Suppressor macrophage treated with lipopolysaccharide for 1 hour (primary cell): ENCODE data around the gene HSF5.
"Not testable (repeated sequence)": the region's sequence is repeated elsewhere in the genome, so short reads cannot be mapped to it uniquely, and the experiment has no call there.

Experiments
- DNase-seq, 3 donors: peaks; one replicate each; pipeline ENCODE4 v3.0.0-alpha.2; 2020 to 2022

HSF5 gene

DNA sequence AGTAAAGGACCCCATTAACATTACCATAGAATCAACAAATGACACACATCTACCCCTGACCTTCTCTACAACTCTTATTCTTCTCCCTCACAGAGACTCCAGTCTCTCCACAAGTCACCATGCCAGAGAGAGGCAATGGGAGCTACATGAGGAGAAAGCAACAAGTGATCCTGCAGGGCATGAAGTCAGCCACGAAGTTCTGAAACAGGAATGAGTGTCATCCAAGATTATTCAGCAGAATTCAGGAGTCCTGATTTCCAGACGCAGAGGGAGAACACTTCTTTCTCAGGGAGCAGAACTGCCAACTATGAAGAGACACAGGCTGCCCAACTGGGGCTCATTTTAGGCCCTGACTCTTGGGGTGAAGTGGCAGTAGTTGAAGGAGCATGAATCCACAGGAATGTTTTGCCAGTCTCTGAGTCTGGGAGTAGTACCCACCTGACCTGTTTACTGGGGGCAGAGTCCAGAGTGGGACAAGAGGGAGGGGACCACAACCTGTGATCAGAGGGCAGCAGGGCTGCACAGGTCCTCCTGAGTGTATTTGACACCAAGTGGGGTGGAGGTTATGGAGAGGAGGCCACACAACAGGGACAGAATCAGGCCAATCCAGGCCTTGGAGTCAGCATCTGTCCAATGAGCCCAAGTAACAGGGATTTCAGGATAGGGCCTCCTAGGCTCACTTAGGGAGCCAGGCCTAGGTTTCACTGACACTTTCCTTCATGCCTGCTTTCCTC is 28.6 kb upstream of the HSF5 start:
- DNase-seq, result no peak

DNA sequence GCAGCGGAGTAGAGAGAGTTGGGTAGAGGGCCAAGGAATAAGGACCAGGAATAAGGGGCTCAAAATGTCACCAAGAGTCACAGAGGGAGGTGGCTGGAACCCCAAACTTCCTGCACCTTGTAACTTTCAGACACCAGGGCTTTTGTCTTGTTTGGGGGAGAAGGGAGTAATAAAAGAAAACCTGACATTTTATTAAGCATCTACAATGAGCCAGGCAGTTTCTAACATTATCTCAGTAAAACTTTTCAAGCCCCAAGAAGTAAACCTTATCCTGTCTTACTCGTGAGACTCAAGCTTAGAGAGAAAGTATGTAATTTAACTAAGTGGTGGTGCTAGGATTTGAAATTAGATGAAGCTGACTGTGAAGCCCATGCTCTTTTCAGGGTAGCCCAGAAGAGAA is 27.1 kb upstream of the HSF5 start:
- no peak for DNase-seq

DNA sequence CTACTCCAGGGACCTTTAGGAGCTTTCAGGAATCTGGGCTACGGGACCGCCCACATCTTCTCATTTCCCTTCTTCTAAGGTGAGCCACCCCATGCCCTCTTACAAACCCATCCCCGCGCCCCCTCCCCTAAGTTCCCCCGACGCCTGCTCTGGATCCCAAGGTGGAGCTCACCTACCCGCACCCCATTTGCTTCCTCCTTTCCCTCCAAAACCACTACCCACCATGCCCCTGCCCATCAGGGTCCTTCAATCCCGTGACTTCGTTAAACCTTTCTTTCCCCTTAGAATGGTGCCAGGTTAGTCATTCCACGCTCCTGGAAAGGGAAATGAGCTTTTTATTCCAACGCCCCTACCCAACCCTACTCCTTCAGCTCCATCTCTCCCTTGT is 26.6 kb upstream of the HSF5 start:
- DNase-seq, result no peak

DNA sequence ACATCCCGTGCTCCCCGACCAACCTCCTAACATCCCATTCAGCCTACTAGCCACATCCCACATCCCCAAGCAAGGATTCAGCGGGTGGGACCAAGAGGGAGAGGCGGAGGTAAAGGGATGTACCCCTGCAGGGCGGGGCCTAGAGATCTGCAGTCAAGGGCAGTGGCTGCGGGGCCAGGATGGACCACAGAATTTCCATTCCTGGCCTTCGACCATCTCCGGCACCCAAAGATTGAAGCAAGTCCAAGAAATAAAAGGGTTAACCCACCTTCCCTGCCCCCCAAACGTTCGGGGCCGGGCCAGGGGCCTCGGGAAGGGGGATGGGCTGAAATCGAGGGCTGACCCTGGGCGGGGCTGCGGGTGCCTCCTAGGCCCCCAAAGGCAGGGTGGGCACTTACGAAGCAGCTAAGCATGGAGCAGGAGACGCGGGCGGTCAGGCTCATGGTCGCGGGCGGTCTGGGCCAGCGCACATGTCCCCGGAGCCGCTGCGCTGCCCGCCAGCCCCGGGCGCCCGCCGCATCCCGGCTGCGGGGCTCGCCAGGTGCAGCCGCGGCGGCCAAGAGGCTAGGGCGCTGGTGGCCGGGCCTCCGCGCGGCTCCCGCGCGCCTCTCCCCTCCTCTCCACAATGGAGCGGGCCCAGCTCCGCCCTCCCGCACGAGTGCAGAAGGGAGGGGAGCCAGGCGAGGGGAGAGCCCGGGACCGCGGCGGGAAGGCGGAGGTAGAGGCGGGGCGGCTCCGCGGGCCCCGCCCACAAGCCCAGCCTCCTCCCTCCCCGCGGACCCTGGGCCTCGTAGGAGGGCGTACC is 26.0 kb upstream of the HSF5 start, which contains the start of gene MTMR4:
Gene MTMR4, minus strand, starts transcription at position 674 of the 805 bp plus-strand sequence. Its CDS starts 231 bp downstream, at position 443.
- DNase-seq, result peak; percentile 74 to 89 (median 78)

DNA sequence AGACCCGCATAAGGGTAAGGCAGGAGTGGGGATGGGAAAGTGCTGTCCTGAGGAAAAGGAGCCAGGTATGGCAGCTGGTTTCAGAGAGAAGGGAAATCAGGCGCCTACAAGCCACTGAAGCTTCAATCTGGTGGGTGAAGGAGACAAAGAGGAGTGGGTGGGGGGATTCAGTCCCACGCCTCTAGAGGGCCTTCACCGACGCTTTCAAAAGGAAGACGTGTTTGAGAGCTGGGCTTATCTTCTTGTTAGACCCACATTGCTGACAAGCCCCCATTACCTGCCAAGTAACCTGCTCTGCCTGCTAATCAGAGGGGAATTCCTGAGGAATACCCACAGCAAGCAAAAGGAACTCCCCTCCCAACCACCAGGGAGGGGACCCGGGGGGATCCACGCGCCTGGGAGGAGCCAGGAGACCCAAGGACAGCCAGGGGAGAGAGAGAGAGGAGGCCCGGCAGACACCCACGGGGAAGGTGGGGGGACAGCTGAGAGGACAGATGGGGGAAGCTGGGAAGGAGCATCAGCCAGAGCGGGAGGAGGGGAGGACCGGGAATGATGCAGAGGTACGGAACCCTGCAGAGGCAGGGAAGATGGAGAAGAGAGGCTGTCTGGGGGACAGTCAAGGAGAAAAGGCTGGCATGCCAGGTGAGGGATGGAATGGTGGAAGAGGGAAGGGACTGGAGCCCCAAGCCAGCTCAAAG is 25.2 kb upstream of the HSF5 start:
- peak; percentile 45 to 69 (median 60) for DNase-seq

DNA sequence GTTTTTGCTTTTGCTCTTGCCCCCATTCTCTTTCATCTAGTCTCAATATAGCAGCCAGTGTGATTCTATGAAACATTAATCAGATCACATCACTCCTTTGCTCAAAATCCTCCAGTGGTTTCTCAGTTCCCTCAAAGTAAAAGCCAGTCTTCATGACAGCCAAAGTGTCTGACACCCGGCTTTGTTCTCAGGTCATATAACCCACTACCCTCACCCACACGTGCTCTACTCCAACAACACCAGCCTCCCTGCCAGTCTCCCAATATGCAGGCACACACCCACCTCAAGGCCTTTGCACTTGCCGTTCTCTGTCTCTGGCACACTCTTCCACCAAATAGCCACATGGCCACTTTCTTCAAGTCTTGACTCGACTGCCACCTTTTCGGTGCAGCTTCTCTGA is 21.9 kb upstream of the HSF5 start:
- no peak for DNase-seq

DNA sequence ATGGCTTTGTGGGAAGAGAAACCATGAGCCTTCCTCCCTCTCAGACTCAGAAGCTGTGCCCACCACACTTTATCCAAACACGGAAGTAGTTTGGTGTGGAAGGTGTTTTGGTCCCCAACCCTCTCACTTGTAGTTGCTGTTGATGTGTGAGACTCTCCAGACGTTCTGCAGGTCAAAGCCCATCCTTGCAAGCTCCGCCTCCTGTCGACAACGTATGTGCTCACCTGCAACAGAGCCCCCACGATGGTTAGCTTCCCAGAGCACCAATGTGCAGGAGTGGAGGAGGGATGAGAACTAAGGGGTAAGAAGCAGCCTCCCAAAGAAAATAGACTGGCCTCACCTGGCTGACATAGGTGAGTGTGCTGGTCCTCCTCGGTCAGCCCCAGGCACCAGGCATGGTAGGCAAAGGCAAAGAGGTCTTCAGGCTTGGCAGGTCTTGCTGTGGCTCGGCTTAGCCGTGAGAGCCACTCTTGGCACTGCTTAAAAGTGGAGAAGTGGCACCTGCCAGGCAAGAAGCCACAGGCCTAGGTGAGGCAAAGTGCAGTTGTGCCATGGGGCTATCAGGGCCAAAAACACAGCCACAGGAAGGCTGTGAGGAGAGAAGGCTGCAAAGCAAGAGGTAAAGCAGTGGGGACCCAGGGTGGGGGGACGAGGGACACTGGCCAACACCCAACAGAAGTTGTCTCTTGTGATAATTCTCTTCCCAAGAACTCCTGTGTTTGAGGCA is 20.3 kb upstream of the HSF5 start:
- no peak for DNase-seq

DNA sequence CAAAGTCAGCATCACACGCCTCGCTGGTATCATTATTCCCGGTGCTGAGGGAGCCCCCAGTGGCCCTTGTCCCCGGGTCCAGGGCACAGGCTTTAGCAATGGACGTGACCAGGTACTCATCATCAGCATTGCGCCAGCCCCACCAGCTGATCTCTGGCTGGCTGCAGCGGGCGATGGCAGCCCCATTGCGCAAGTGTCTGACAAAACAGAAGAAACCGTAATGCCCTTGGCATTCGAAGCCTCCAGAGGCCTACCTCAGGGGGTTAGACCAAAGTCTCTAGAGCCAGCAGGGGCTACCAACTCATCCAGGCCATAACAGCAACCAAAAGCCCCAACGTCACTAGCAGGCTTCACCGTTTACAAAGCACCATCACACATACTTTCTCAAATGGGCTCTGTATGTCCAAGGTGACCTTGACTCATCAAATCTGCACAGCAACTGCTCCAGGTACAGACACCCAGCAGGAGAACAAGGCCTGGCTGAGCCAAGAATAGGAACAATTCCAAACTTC is 19.0 kb upstream of the HSF5 start:
- peak; percentile 50 to 58 (median 50) for DNase-seq

DNA sequence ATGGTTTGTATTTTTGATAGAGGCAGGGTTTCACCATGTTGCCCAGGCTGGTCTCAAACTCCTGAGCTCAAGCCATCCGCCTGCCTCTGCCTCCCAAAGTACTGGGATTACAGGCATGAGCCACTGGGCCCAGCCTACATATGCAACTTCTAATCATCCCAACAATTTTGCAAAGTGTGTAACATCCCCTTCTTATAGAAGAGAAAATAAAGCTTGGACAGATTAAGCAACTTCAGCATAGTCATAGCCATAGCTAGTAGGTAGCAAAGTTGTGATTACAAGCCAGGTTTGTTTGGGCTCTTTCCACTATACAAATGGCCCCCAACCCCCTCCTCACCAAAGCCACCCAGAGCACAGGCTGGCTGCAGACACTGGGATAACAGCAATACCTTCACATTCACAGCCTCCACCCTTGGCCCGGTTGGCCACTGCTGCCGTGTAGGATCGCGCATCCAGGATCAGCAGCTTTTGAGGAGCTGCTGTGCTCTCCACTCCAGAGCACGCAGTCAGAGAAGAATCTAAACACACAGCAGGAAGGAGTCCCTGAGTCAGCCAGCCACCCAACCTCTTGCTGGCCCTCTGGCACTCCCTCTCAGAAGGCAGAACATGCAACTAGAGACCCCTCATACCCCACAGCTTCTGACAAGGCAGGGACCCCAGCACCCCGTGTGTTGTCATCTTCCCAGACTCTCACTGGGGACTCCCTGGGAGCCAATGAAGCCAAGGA is 18.3 kb upstream of the HSF5 start:
- no peak for DNase-seq

DNA sequence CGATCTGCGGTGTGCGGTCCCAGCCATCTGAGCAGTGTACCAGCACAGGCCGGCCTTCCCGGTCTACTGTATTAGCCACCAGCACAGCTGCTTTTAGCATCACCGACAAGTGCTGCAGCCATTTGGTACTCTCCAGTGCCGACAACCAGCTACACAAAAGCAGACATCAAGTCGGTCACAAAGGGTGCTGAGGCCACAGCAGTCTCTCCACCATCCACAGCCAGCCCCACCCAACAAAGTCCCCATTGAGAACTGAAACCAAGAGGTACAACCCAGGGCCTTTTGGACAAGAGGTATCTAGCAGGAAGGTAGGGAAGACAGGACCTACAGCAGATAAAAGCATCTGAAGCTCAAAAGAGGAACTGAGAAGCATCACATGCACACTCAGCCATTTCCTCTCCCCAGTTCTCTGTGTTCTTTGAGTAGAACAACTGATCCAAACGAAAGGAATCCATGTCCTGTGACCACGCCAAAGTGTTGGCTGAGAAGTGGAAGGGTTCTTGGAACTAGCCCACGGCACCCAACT is 16.7 kb upstream of the HSF5 start:
- peak; percentile 40 to 60 (median 41) for DNase-seq

DNA sequence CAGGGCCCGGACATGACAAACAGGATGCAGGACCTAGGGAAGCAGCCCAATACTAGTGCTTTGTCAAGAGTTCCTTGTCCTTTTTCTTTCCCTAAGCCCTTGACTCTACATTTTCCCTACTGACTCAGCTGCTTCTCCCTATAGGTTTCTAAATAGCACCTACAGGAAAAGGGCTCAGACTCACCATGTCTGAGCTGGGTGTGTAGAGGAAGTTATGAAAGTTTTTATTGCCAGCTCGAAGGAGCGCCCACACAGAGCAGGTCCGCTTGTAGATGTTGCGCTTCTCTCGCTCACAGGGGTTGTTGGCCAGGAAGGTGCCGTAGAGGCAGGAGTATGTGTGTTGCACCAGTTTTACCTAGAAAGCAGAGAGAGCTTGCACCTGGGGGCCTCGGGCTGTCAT is 15.7 kb upstream of the HSF5 start:
- peak; percentile 41 to 57 (median 49) for DNase-seq

DNA sequence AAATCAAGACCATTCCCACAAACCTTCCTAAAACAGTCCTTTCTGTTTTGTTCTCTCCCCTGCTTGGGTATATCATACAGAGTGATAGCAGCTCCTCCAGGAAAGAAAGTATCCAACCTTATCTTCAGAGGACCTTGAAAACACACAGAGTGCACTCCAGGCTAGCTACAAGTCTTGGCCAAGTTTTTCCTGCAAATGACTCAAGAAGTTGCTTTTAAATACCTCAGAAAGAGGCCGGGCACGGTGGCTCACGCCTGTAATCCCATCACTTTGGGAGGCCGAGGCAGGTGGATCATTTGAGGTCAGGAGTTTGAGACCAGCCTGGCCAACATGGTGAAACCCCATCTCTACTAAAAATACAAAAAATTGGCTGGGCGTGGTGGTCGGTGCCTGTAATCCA is 14.9 kb upstream of the HSF5 start:
- not testable (repeated sequence) for DNase-seq

DNA sequence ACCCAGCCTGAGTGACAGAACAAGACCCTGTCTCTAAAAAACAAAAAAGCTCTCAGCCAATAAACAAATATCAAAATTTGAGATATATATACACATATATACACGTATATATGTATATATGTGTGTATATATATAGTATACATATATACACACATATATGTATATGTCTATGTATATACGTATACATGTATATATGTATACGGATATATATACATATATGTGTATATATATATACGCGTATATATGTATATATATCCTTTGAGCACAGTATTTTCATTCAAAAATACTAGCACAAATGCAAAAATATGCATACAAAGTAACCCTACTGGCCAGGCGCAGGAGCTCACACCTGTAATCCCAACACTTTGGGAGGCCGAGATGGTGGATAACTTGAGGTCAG is 13.2 kb upstream of the HSF5 start:
- DNase-seq, result no peak

DNA sequence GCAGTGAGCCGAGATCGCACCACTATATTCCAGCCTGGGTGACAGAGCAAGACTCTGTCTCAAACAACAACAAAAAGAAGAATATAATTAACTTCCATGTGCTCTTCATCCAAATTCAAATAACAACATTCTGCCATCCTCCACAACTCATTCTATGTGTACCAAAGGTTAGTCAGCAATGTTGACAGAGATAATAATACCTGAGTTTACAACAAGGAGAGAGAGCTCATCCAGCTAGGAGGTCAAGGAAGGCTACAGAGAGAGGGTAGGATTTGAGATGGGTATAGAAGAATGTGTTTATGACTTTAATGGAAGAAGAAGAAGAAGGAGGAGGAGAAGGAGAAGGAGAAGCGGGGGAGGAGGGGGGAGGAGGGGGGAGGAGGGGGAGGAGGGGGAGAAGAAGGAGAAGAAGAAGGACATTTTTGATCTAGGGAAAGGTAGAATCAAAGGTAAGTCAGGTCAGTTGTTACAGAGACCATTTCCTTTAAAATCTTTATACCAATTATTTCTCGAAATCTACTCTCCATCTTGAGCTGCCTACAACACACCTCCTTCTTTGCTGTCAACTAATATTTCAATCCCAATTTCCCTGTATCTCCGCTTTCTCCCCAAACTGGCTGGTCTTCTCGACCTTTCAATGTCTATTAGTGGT is 10.1 kb upstream of the HSF5 start:
- DNase-seq, result no peak

DNA sequence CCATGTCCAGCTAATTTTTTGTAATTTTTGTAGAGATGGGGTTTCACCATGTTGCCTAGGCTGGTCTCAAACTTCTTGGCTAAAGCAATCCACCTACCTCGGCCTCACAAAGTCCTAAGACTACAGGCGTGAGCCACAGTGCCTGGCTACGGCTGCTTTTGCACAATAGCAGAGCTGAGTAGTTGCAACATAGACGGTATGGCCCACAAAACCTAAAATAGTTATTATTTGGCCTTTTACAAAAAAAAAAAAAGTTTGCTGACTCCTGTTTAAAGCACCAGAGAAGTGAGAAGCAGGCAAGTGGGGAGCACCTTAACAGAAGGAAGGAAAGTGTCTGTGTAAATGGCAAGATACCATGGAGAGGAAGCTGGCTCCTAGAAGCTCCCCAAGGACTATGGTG is 5.3 kb upstream of the HSF5 start:
- no peak for DNase-seq

DNA sequence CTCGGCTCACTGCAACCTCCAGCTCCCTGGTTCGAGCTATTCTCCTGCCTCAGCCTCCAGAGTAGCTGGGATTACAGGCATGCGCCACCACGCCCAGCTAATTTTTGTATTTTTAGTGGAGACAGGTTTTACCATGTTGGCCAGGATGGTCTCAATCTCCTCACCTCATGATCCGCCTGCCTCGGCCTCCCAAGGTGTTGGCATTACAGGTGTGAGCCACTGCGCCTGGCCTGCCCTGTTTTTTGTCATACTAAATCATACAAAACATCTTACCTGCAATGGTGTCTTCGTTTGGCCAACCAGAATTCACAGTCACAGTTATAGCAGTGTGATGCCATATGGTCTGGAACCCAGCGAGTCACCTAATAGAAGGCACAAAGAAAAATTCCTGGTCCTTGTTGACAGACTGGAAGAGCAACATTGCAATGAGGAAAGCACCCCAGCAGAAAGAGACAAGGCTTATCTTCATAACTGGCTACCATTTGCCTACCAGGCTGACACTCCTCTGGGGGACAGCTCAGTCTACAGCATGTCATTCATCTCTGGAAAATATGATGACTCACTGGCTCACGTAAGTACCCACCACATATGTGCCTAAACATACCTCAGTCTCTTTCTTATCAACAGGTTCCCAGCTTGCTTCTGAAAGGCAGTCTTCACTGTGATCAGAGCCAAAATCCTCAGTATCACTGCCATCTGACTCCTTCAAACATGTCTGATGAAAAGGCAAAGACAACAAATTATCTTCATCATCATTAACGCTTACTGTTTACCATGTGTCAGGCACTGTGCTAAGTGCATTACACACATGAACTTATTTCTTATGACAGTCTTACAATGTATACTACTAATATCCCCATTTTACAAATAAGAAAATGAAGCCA is 4.3 kb upstream of the HSF5 start:
- DNase-seq, result no peak

DNA sequence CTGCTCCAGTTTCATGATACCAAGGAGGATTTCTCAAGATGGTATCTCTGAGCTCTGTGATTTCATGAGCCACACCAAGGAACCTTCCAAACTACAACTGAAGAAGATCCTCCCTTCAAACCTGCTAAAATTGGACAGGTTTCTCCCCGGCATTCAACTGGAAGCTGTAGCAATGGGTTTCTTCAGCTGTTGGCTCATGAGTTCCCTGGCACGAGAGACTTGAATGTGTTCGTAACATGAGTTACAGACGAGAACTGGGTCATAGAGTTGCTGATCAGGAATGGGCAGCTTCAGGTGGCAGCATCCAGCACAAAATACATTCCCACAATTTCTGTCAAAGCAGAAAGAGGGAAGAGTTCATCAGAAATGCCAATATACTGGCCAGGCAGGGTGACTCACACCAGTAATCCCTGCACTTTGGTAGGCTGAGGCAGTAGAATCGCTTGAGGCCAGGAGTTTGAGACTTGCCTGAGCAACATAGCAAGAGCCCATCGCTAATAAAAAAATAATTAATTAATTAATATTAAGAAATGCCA is 3.4 kb upstream of the HSF5 start:
- no peak for DNase-seq

DNA sequence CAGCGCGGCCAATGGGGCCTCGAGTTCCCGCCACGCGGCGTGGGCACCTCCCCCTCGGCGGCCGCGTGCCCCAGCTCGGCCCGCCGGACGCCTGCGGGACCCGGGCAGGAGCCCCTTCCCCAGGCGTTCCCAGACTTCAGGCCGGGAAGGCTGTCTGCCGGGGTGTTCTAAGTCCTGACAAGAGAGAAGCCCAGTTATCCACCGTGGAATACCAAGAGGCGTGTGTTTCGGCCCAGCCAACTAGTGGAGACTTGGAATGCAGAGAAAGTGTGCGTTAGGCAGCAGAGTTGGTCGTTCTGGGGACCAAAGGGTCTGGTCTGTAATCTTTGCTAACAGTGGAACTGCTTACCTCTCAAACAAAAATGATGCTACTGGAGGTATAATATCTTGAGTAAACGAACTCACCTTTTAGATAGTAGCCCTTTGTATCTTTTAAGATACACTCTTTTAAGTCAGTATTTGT is 251 bp upstream of the HSF5 start:
- DNase-seq, result no peak

DNA sequence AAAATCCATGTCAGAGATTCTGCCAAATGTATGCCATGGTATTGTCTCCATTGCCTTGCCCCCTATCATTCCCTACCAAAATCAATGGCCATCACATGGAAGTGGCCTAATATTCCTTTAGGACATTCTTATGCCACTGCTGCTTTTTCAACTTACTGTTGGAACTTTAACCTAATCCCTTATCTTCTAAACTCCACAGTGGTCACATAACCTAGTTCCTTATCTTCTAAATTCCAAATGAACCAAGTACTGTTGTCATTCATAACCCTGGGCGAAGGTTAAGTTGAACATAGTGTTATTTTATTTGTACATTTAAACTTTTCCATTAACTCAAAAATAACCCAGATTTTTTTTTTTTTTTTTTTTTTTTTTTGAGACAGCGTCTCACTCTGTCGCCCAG is 3.6 kb downstream of the HSF5 start:
- no peak for DNase-seq

DNA sequence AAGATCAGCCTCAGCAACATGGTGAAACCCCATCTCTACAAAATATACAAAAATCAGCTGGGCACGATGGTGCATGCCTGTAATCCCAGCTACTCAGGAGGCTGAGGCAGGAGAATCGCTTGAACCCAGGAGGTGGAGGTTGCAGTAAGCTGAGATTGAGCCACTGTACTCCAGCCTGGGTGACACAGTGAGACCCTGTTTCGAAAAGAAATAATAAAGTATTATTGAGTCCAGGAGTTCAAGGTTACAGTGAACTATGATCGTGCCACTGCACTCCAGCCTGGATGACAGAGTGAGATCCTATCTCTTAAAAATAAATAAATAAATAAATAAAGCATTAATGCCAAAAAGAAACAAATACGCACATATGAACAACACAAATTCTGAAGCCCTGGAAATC is 6.4 kb downstream of the HSF5 start:
- not testable (repeated sequence) for DNase-seq
